Activated T-cell treated with anti-CD3 and anti-CD28 coated beads, Interleukin-2, amount 50 U/mL, for 72 hours (primary cell): ENCODE data around the gene SFXN1. TPM values are rescaled to one million over a fixed set of nuclear protein-coding genes. Genes with fewer than 3 reads are reported as not detected.

Source experiments
- ATAC-seq, 2 donors: fragments of 150-1000 bp; cut with Tn5 transposase; replicated peaks in 1 of 2; 2 replicates each; pipeline ENCODE4 v1.10.0; 2021; ENCODE audit warnings: moderate library complexity in 2 of 2, mild to moderate bottlenecking in 1 of 2
- DNase-seq, 2 donors: peaks; one replicate each; pipeline ENCODE4 v3.0.0; 2021 to 2022; ENCODE audit warnings: mixed read lengths in 1 of 2
- H3K27ac Mint-ChIP-seq: one replicate; pipeline ENCODE4 v1.8.0; 2022; ENCODE audit warnings: mild to moderate bottlenecking, moderate library complexity, mixed read lengths
- H3K27me3 Mint-ChIP-seq: one replicate; pipeline ENCODE4 v1.8.0; 2022; ENCODE audit warnings: low read depth, mixed read lengths
- H3K36me3 Mint-ChIP-seq, 2 donors: one replicate each; pipeline ENCODE4 v1.8.0; 2022; ENCODE audit warnings: mixed read lengths in 2 of 2, mild to moderate bottlenecking in 1 of 2; ENCODE audit not compliant: insufficient read depth in 2 of 2
- H3K4me1 Mint-ChIP-seq: one replicate; pipeline ENCODE4 v1.8.0; 2022; ENCODE audit warnings: low read depth, mixed read lengths
- H3K4me3 Mint-ChIP-seq, 2 donors: one replicate each; pipeline ENCODE4 v1.8.0; 2022; ENCODE audit warnings: mild to moderate bottlenecking in 2 of 2, mixed read lengths in 2 of 2, moderate library complexity in 2 of 2
- H3K9me3 Mint-ChIP-seq, 2 donors: one replicate each; pipeline ENCODE4 v1.8.0; 2022; ENCODE audit warnings: mixed read lengths in 2 of 2
- total RNA-seq, 2 donors: library from RNA; stranded (reverse); gene quantifications; one replicate each; pipeline ENCODE4 v1.2.3, GENCODE V29; 2022

The SFXN1 gene
- total RNA-seq, 2 donors from 2014 or later: 150 to 151 TPM

GRCh38 chr5:175558801-175559480 lies 80.6 kb downstream of the SFXN1 start:
- Mint-ChIP-seq H3K9me3 (no peaks in the 10 kb centered on the region), H3K4me1 (peaks cover 12% of the 10 kb centered on the region), H3K36me3 (no peaks in the 10 kb centered on the region), H3K4me3 (no peak overlapping the region), H3K27me3 (peaks cover 11% of the 10 kb centered on the region), H3K27ac (no peak overlapping the region)
- ATAC-seq (no peak), DNase-seq (no peak)

GRCh38 chr5:175560011-175560410 lies 81.7 kb downstream of the SFXN1 start:
- no peak overlapping the region for H3K27ac Mint-ChIP-seq
- ATAC-seq (no peak), DNase-seq (no peak)
- no peaks in the 10 kb centered on the region for H3K9me3 Mint-ChIP-seq
- H3K27me3 Mint-ChIP-seq: peaks cover 11% of the 10 kb centered on the region
- peaks cover 12% of the 10 kb centered on the region for H3K4me1 Mint-ChIP-seq
- no peaks in the 10 kb centered on the region for H3K36me3 Mint-ChIP-seq
- H3K4me3 Mint-ChIP-seq: no peak overlapping the region

- H3K4me1 Mint-ChIP-seq: peaks cover 12% of the 10 kb centered on the region
- H3K4me3 Mint-ChIP-seq: no peak overlapping the region
- H3K27me3 Mint-ChIP-seq: peaks cover 11% of the 10 kb centered on the region
- DNase-seq (no peak), ATAC-seq (no peak)
- H3K27ac Mint-ChIP-seq: no peak overlapping the region
- H3K36me3 Mint-ChIP-seq: no peaks in the 10 kb centered on the region
- no peaks in the 10 kb centered on the region for H3K9me3 Mint-ChIP-seq
These were observed 82.7 kb downstream of the SFXN1 start for GRCh38 chr5:175561085-175561484.

GRCh38 chr5:175564716-175565115 lies 86.4 kb downstream of the SFXN1 start:
- ATAC-seq (no peak), DNase-seq (no peak)
- Mint-ChIP-seq H3K27ac (no peak overlapping the region), H3K36me3 (no peaks in the 10 kb centered on the region), H3K4me3 (no peak overlapping the region), H3K27me3 (peaks cover 11% of the 10 kb centered on the region), H3K4me1 (peaks cover 11% of the 10 kb centered on the region), H3K9me3 (no peaks in the 10 kb centered on the region)

- Mint-ChIP-seq H3K4me1 (peaks cover 9% of the 10 kb centered on the region), H3K9me3 (no peaks in the 10 kb centered on the region), H3K27me3 (peaks cover 11% of the 10 kb centered on the region), H3K4me3 (no peak overlapping the region), H3K36me3 (no peaks in the 10 kb centered on the region), H3K27ac (no peak overlapping the region)
- ATAC-seq (no peak), DNase-seq (no peak)
These were observed 88.3 kb downstream of the SFXN1 start for GRCh38 chr5:175566697-175567096.

- Mint-ChIP-seq H3K4me3 (no peak overlapping the region), H3K27me3 (peaks cover 4% of the 10 kb centered on the region), H3K4me1 (peaks cover 9% of the 10 kb centered on the region), H3K36me3 (no peaks in the 10 kb centered on the region), H3K9me3 (no peaks in the 10 kb centered on the region), H3K27ac (no peak overlapping the region)
- DNase-seq: no peak
- peak in 1 of 2 donors; percentile 37 for ATAC-seq
These were observed 89.6 kb downstream of the SFXN1 start for GRCh38 chr5:175567954-175568353.

GRCh38 chr5:175569701-175570100 lies 91.3 kb downstream of the SFXN1 start:
- ATAC-seq: no peak
- H3K4me1 Mint-ChIP-seq: peaks cover 5% of the 10 kb centered on the region
- H3K9me3 Mint-ChIP-seq: no peaks in the 10 kb centered on the region
- no peak overlapping the region for H3K4me3 Mint-ChIP-seq
- no peak for DNase-seq
- no peaks in the 10 kb centered on the region for H3K36me3 Mint-ChIP-seq
- no peak overlapping the region for H3K27ac Mint-ChIP-seq
- peaks cover 17% of the 10 kb centered on the region for H3K27me3 Mint-ChIP-seq

GRCh38 chr5:175572886-175573285 lies 94.5 kb downstream of the SFXN1 start:
- no peak for DNase-seq
- Mint-ChIP-seq H3K9me3 (no peaks in the 10 kb centered on the region), H3K4me3 (no peak overlapping the region), H3K27me3 (peaks cover 17% of the 10 kb centered on the region), H3K27ac (no peak overlapping the region), H3K36me3 (no peaks in the 10 kb centered on the region), H3K4me1 (peaks cover 26% of the 10 kb centered on the region)
- ATAC-seq: no peak

- no peaks in the 10 kb centered on the region for H3K36me3 Mint-ChIP-seq
- no peaks in the 10 kb centered on the region for H3K9me3 Mint-ChIP-seq
- DNase-seq (no peak), ATAC-seq (no peak)
- peaks cover 17% of the 10 kb centered on the region for H3K27me3 Mint-ChIP-seq
- peaks cover 26% of the 10 kb centered on the region for H3K4me1 Mint-ChIP-seq
- H3K27ac Mint-ChIP-seq: no peak overlapping the region
- H3K4me3 Mint-ChIP-seq: no peak overlapping the region
These were observed 95.3 kb downstream of the SFXN1 start for GRCh38 chr5:175573493-175574269.

- Mint-ChIP-seq H3K36me3 (no peaks in the 10 kb centered on the region), H3K4me3 (no peak overlapping the region), H3K27ac (no peak overlapping the region), H3K9me3 (no peaks in the 10 kb centered on the region), H3K27me3 (peaks cover 17% of the 10 kb centered on the region), H3K4me1 (peaks cover 37% of the 10 kb centered on the region)
- no peak for DNase-seq
- ATAC-seq: no peak
These were observed 96.9 kb downstream of the SFXN1 start for GRCh38 chr5:175575301-175575700.

GRCh38 chr5:175576096-175576495 lies 97.7 kb downstream of the SFXN1 start:
- no peak overlapping the region for H3K27ac Mint-ChIP-seq
- no peak overlapping the region for H3K4me3 Mint-ChIP-seq
- DNase-seq: no peak
- H3K36me3 Mint-ChIP-seq: no peaks in the 10 kb centered on the region
- H3K27me3 Mint-ChIP-seq: peaks cover 17% of the 10 kb centered on the region
- H3K9me3 Mint-ChIP-seq: no peaks in the 10 kb centered on the region
- ATAC-seq: no peak
- peaks cover 39% of the 10 kb centered on the region for H3K4me1 Mint-ChIP-seq

GRCh38 chr5:175576591-175576990 lies 98.2 kb downstream of the SFXN1 start:
- Mint-ChIP-seq H3K4me3 (no peak overlapping the region), H3K27ac (no peak overlapping the region), H3K36me3 (no peaks in the 10 kb centered on the region), H3K9me3 (no peaks in the 10 kb centered on the region), H3K4me1 (peaks cover 39% of the 10 kb centered on the region), H3K27me3 (peaks cover 17% of the 10 kb centered on the region)
- ATAC-seq (no peak), DNase-seq (no peak)
